ENCODE data around the gene MKLN1. TPM values are rescaled to one million over a fixed set of nuclear protein-coding genes. Genes with fewer than 3 reads are reported as not detected.
A peak's percentile ranks its signal among the peaks of the same experiment; 100 is the strongest.
"Not testable (repeated sequence)": the region's sequence is repeated elsewhere in the genome, so short reads cannot be mapped to it uniquely, and the experiment has no call there.

The MKLN1 gene
- total and polyA plus RNA-seq, 4 experiments from 2014 or later, result 18.1 to 61.0 (median 45.4) TPM

GRCh38 chr7:131504157-131504899 lies 176.7 kb downstream of the MKLN1 start:
- H3K36me3 ChIP-seq (ENCODE audit: insufficient read depth, low read length), result no peaks in the 10 kb centered on the region
- no peaks in the 10 kb centered on the region for H3K9me3 Mint-ChIP-seq
- peak overlapping the region in 4 of 7 donors; percentile 7 to 66 (median 36) for H3K27ac Mint-ChIP-seq
- H3K4me3 Mint-ChIP-seq, result peak overlapping the region in 1 of 8 donors; percentile 31
- H3K36me3 Mint-ChIP-seq, result peaks cover 0 to 2% of the 10 kb centered on the region in 2 donors
- intact Hi-C loops (cut with micrococcal nuclease), result no loop called here
- H3K4me1 ChIP-seq (ENCODE audit: insufficient read depth, low read length), result peaks cover 27% of the 10 kb centered on the region
- H3K4me1 Mint-ChIP-seq, result peaks cover 28 to 41% (median 32%) of the 10 kb centered on the region in 4 donors
- H3K27ac ChIP-seq (ENCODE audit: low read depth, low read length), result no peak overlapping the region
- no peaks in the 10 kb centered on the region for H3K27me3 ChIP-seq (ENCODE audit: insufficient read depth, low read length)
- DNase-seq, result no peak
- CTCF ChIA-PET (ENCODE audit: partially characterized antibody), result interaction anchor here (0.9 to 8.7 kb wide), 2 partner anchors 10 to 18 kb away, joined by 3 to 79 read pairs; no protein-coding TSS in a partner anchor
- no peak overlapping the region for H3K4me3 ChIP-seq (ENCODE audit: low read length in 2 of 2)
- no peaks in the 10 kb centered on the region for H3K27me3 Mint-ChIP-seq
- H3K9me3 ChIP-seq (ENCODE audit: control insufficient read depth in 1 of 2, low read length in 2 of 2), result no peaks in the 10 kb centered on the region
- POLR2A ChIA-PET (ENCODE audit: partially characterized antibody), result interaction anchor here (2.1 kb wide), 1 partner anchor 11 kb away, joined by 6 read pairs; no protein-coding TSS in a partner anchor

GRCh38 chr7:131505037-131505620 lies 177.5 kb downstream of the MKLN1 start:
- DNase-seq; H3K9me3 Mint-ChIP-seq; H3K4me3 ChIP-seq (ENCODE audit: low read length in 2 of 2); H3K27me3 Mint-ChIP-seq; H3K36me3 Mint-ChIP-seq; H3K27ac ChIP-seq (ENCODE audit: low read depth, low read length); intact Hi-C loops (cut with micrococcal nuclease); H3K36me3 ChIP-seq (ENCODE audit: insufficient read depth, low read length); H3K27me3 ChIP-seq (ENCODE audit: insufficient read depth, low read length); H3K9me3 ChIP-seq (ENCODE audit: control insufficient read depth in 1 of 2, low read length in 2 of 2): not testable (repeated sequence)
- Mint-ChIP-seq H3K27ac (peak overlapping the region in 4 of 7 donors; percentile 7 to 55 (median 32)), H3K4me1 (peaks cover 28 to 41% (median 32%) of the 10 kb centered on the region in 4 donors), H3K4me3 (peak overlapping the region in 1 of 8 donors; percentile 53)
- peaks cover 27% of the 10 kb centered on the region for H3K4me1 ChIP-seq (ENCODE audit: insufficient read depth, low read length)
- ChIA-PET POLR2A (ENCODE audit: partially characterized antibody) (interaction anchor here (2.1 kb wide), 1 partner anchor 12 kb away, joined by 6 read pairs; no protein-coding TSS in a partner anchor), CTCF (ENCODE audit: partially characterized antibody) (interaction anchor here (0.7 to 8.7 kb wide), 3 partner anchors 9 to 149 kb away, joined by 3 to 79 read pairs (median 3); no protein-coding TSS in a partner anchor)

GRCh38 chr7:131505636-131506557 lies 178.2 kb downstream of the MKLN1 start:
- Histone ChIP-seq H3K36me3 (ENCODE audit: insufficient read depth, low read length) (no peaks in the 10 kb centered on the region), H3K27ac (ENCODE audit: low read depth, low read length) (no peak overlapping the region), H3K27me3 (ENCODE audit: insufficient read depth, low read length) (no peaks in the 10 kb centered on the region), H3K4me1 (ENCODE audit: insufficient read depth, low read length) (peaks cover 24% of the 10 kb centered on the region), H3K4me3 (ENCODE audit: low read length in 2 of 2) (no peak overlapping the region), H3K9me3 (ENCODE audit: control insufficient read depth in 1 of 2, low read length in 2 of 2) (no peaks in the 10 kb centered on the region)
- H3K9me3 Mint-ChIP-seq, result no peaks in the 10 kb centered on the region
- DNase-seq, result no peak
- H3K36me3 Mint-ChIP-seq, result peaks cover 0 to 2% of the 10 kb centered on the region in 2 donors
- intact Hi-C loops (cut with micrococcal nuclease), result no loop called here
- H3K4me1 Mint-ChIP-seq, result peaks cover 22 to 33% (median 26%) of the 10 kb centered on the region in 4 donors
- ChIA-PET POLR2A (ENCODE audit: partially characterized antibody) (no interaction called here), CTCF (ENCODE audit: partially characterized antibody) (interaction anchor here (0.7 to 1.9 kb wide), 4 partner anchors 9 to 149 kb away, joined by 3 to 6 read pairs (median 4); no protein-coding TSS in a partner anchor)
- no peak overlapping the region for H3K4me3 Mint-ChIP-seq
- H3K27ac Mint-ChIP-seq, result peak overlapping the region in 1 of 7 donors; percentile 23
- H3K27me3 Mint-ChIP-seq, result no peaks in the 10 kb centered on the region

- H3K27me3 ChIP-seq (ENCODE audit: insufficient read depth, low read length), result no peaks in the 10 kb centered on the region
- Mint-ChIP-seq H3K9me3 (no peaks in the 10 kb centered on the region), H3K36me3 (no peaks in the 10 kb centered on the region), H3K27me3 (no peaks in the 10 kb centered on the region), H3K4me3 (no peak overlapping the region), H3K27ac (no peak overlapping the region), H3K4me1 (peaks cover 16 to 26% (median 19%) of the 10 kb centered on the region in 4 donors)
- no peaks in the 10 kb centered on the region for H3K9me3 ChIP-seq (ENCODE audit: control insufficient read depth in 1 of 2, low read length in 2 of 2)
- intact Hi-C loops (cut with micrococcal nuclease), result no loop called here
- CTCF ChIA-PET (ENCODE audit: partially characterized antibody), result interaction anchor here (1.1 to 1.9 kb wide), 3 partner anchors 9 to 16 kb away, joined by 5 to 6 read pairs (median 5); no protein-coding TSS in a partner anchor
- no peaks in the 10 kb centered on the region for H3K36me3 ChIP-seq (ENCODE audit: insufficient read depth, low read length)
- peaks cover 17% of the 10 kb centered on the region for H3K4me1 ChIP-seq (ENCODE audit: insufficient read depth, low read length)
- H3K27ac ChIP-seq (ENCODE audit: low read depth, low read length), result no peak overlapping the region
- DNase-seq, result no peak
- H3K4me3 ChIP-seq (ENCODE audit: low read length in 2 of 2), result no peak overlapping the region
- POLR2A ChIA-PET (ENCODE audit: partially characterized antibody), result no interaction called here
Measured at GRCh38 chr7:131506597-131506996, 178.9 kb downstream of the MKLN1 start.

GRCh38 chr7:131507592-131508331 lies 180.1 kb downstream of the MKLN1 start:
- Histone ChIP-seq H3K4me1 (ENCODE audit: insufficient read depth, low read length) (peaks cover 5% of the 10 kb centered on the region), H3K4me3 (ENCODE audit: low read length in 2 of 2) (no peak overlapping the region), H3K27me3 (ENCODE audit: insufficient read depth, low read length) (no peaks in the 10 kb centered on the region), H3K9me3 (ENCODE audit: control insufficient read depth in 1 of 2, low read length in 2 of 2) (no peaks in the 10 kb centered on the region), H3K36me3 (ENCODE audit: insufficient read depth, low read length) (no peaks in the 10 kb centered on the region), H3K27ac (ENCODE audit: low read depth, low read length) (no peak overlapping the region)
- CTCF ChIA-PET (ENCODE audit: partially characterized antibody), result interaction anchor here (0.7 to 2.7 kb wide), 7 partner anchors 9 to 149 kb away, joined by 4 to 20 read pairs (median 5); no protein-coding TSS in a partner anchor
- Mint-ChIP-seq H3K4me1 (peaks cover 14 to 21% (median 16%) of the 10 kb centered on the region in 4 donors), H3K36me3 (no peaks in the 10 kb centered on the region), H3K27ac (peak overlapping the region in 1 of 7 donors; percentile 64), H3K9me3 (no peaks in the 10 kb centered on the region), H3K27me3 (no peaks in the 10 kb centered on the region), H3K4me3 (peak overlapping the region in 4 of 8 donors; percentile 33 to 61 (median 44))
- POLR2A ChIA-PET (ENCODE audit: partially characterized antibody), result no interaction called here
- intact Hi-C loops (cut with micrococcal nuclease), result no loop called here
- peak; percentile 68 to 73 (median 72) for DNase-seq

GRCh38 chr7:131508754-131509486 lies 181.2 kb downstream of the MKLN1 start:
- POLR2A ChIA-PET (ENCODE audit: partially characterized antibody), result no interaction called here
- peaks cover 0 to 4% of the 10 kb centered on the region in 2 donors for H3K27me3 Mint-ChIP-seq
- no peak overlapping the region for H3K4me3 Mint-ChIP-seq
- H3K27ac Mint-ChIP-seq, result no peak overlapping the region
- H3K36me3 Mint-ChIP-seq, result no peaks in the 10 kb centered on the region
- H3K9me3 ChIP-seq (ENCODE audit: control insufficient read depth in 1 of 2, low read length in 2 of 2), result no peaks in the 10 kb centered on the region
- CTCF ChIA-PET (ENCODE audit: partially characterized antibody), result interaction anchor here (0.7 to 2.7 kb wide), 6 partner anchors 10 to 146 kb away, joined by 3 to 20 read pairs (median 4); no protein-coding TSS in a partner anchor
- no peak for DNase-seq
- no peaks in the 10 kb centered on the region for H3K27me3 ChIP-seq (ENCODE audit: insufficient read depth, low read length)
- H3K4me3 ChIP-seq (ENCODE audit: low read length in 2 of 2), result no peak overlapping the region
- H3K27ac ChIP-seq (ENCODE audit: low read depth, low read length), result no peak overlapping the region
- no peaks in the 10 kb centered on the region for H3K9me3 Mint-ChIP-seq
- intact Hi-C loops (cut with micrococcal nuclease), result no loop called here
- no peaks in the 10 kb centered on the region for H3K36me3 ChIP-seq (ENCODE audit: insufficient read depth, low read length)
- peaks cover 21 to 26% (median 23%) of the 10 kb centered on the region in 4 donors for H3K4me1 Mint-ChIP-seq
- peaks cover 10% of the 10 kb centered on the region for H3K4me1 ChIP-seq (ENCODE audit: insufficient read depth, low read length)
